ENCODE measurements around the gene GPBP1L1. TPM values are rescaled to one million over a fixed set of nuclear protein-coding genes. Genes with fewer than 3 reads are reported as not detected.

GPBP1L1 gene
- total RNA-seq, 4 donors from 2014 or later: 98.6 to 147 (median 115) TPM

GRCh38 chr1:45629035-45629434, 57.3 kb downstream of the GPBP1L1 start:
- ATAC-seq: no peak
- peak overlapping the region in 2 of 4 donors; percentile 12 to 17 for H3K27ac ChIP-seq
- H3K27me3 ChIP-seq: no peaks in the 10 kb centered on the region
- peaks cover 0 to 89% of the 10 kb centered on the region in 2 donors for H3K36me3 ChIP-seq
- TF ChIP-seq EP300 (IDR thresholded peaks at IDR 0.05): no peak
- no peak for TF ChIP-seq POLR2AphosphoS5 (IDR thresholded peaks at IDR 0.05)
- TF ChIP-seq POLR2A (IDR thresholded peaks at IDR 0.05): no peak
- TF ChIP-seq, protein P1, sequence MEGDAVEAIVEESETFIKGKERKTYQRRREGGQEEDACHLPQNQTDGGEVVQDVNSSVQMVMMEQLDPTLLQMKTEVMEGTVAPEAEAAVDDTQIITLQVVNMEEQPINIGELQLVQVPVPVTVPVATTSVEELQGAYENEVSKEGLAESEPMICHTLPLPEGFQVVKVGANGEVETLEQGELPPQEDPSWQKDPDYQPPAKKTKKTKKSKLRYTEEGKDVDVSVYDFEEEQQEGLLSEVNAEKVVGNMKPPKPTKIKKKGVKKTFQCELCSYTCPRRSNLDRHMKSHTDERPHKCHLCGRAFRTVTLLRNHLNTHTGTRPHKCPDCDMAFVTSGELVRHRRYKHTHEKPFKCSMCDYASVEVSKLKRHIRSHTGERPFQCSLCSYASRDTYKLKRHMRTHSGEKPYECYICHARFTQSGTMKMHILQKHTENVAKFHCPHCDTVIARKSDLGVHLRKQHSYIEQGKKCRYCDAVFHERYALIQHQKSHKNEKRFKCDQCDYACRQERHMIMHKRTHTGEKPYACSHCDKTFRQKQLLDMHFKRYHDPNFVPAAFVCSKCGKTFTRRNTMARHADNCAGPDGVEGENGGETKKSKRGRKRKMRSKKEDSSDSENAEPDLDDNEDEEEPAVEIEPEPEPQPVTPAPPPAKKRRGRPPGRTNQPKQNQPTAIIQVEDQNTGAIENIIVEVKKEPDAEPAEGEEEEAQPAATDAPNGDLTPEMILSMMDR (IDR thresholded peaks at IDR 0.05): no peak
- H3K4me3 ChIP-seq: no peak overlapping the region
- peaks cover 0 to 9% (median 0%) of the 10 kb centered on the region in 3 donors for H3K4me1 ChIP-seq
- no peaks in the 10 kb centered on the region for H3K9me3 ChIP-seq

- peak within 1 kb of the TSS in 3 of 4 donors; percentile 12 to 66 (median 63) for H3K27ac ChIP-seq
- H3K4me1 ChIP-seq: peaks cover 0 to 40% (median 0%) of the 10 kb centered on the region in 3 donors
- peak within 1 kb of the TSS in 1 of 2 donors; percentile 37 for H3K4me3 ChIP-seq
- peaks cover 0 to 62% of the 10 kb centered on the region in 2 donors for H3K36me3 ChIP-seq
- no peaks in the 10 kb centered on the region for H3K27me3 ChIP-seq
- ATAC-seq: no peak
- H3K9me3 ChIP-seq: no peaks in the 10 kb centered on the region
- no peak for TF ChIP-seq POLR2A (IDR thresholded peaks at IDR 0.05)
- WGBS, 2 donors (ENCODE audit: low coverage in 1 of 2): 25 to 32% methylated on average over 4 of the region's 4 CpGs
Measured at GRCh38 chr1:45623972-45624371, 62.4 kb downstream of the GPBP1L1 start, which contains the start of gene CCDC17. Gene CCDC17 (minus strand): TSS chr1:45624054. CDS start chr1:45623909, 145 bp downstream.

DNA sequence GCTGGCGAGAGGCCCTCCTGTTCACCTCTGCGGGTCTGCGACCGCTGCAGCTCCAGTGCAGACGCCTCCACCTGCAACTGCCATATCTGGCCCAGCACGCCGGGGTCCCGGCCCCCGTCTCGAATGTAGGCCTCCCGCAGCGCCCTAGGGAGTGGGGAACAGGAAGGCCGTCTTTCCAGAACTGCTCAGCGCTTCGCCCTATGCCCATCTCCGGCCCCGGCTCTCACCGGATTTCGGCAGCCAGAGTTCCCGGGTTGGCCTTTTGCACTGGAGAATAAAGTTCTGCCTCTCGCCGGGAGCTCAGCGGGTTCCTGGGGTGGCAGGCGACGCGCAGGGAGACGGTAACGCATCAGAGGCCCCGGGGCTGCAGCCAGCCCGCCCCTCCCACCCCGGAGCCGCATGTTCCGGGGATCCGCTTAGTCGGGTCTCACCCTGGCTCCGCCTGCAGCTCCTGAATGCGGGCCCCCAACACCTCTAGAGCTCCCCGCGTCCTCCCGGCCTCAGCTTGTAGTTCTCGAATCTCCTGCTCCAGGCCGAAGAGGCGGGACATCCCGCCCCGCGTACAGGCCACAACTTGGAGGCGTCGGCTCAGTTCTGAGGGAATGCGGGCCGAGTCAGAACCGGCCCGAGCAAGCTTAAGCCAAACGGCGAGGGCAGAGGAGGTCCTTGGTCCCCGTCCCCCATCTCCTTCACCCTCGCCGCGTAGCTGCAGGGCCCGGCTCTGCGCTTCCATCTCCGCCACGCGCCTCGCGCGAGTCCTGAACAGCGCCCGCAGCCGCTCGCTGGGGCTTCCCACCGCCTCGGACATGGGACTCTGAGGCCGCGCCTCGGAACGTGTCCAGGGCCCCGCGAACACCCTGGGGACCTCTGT, 63.6 kb downstream of the GPBP1L1 start:
- Histone ChIP-seq H3K4me1 (peaks cover 0 to 40% (median 0%) of the 10 kb centered on the region in 3 donors), H3K4me3 (peak overlapping the region; percentile 1 to 37), H3K27ac (peak overlapping the region in 3 of 4 donors; percentile 58 to 66 (median 63)), H3K36me3 (peaks cover 0 to 62% of the 10 kb centered on the region in 2 donors), H3K27me3 (no peaks in the 10 kb centered on the region), H3K9me3 (no peaks in the 10 kb centered on the region)
- WGBS, 2 donors (ENCODE audit: low coverage in 1 of 2): no CpG with 5 or more reads among the region's 78 CpGs
- no peak for TF ChIP-seq EP300 (IDR thresholded peaks at IDR 0.05)
- TF ChIP-seq POLR2AphosphoS5 (IDR thresholded peaks at IDR 0.05): no peak
- TF ChIP-seq, protein P1 (IDR thresholded peaks at IDR 0.05): no peak
- TF ChIP-seq POLR2A (IDR thresholded peaks at IDR 0.05): no peak
- peak; percentile 34 for ATAC-seq

DNA sequence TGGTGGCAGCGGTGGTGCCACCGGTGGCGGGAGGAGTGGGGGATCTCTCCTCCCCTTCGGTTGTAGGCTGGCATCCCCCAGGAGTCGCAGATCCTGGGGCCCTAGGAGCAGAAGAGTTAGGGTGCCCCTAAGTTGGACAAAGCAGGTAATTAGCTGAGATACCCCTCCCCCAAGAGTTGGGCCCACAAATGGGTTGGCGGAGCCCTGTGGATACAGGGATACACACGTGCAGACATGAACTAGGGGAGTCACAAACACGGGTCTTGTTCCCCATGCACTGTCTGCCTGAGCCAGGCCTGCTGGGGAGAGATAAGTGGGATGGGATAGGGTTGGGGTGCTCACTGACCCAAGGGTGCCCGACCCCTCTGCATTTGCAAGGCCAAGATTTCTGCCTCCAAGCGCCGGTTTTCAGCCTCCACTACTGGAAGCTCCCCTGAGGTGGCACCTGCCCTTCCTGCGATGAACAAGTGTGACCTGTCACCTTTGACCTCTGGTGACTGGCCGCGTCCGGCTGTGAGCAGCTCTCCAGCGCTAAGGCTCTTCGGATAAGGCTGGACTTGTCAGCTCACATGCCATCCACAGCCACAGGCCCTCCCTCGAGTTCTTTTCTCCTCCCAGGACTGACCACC, 64.3 kb downstream of the GPBP1L1 start:
- TF ChIP-seq EP300 (IDR thresholded peaks at IDR 0.05) (no peak), POLR2AphosphoS5 (IDR thresholded peaks at IDR 0.05) (no peak), POLR2A (IDR thresholded peaks at IDR 0.05) (no peak)
- TF ChIP-seq, protein P1 (IDR thresholded peaks at IDR 0.05): no peak
- no peak for ATAC-seq
- peaks cover 0 to 40% (median 0%) of the 10 kb centered on the region in 3 donors for H3K4me1 ChIP-seq
- no peaks in the 10 kb centered on the region for H3K27me3 ChIP-seq
- H3K4me3 ChIP-seq: peak overlapping the region in 1 of 2 donors; percentile 37
- H3K27ac ChIP-seq: peak overlapping the region in 3 of 4 donors; percentile 58 to 66 (median 63)
- H3K9me3 ChIP-seq: no peaks in the 10 kb centered on the region
- peaks cover 0 to 62% of the 10 kb centered on the region in 2 donors for H3K36me3 ChIP-seq
- 60 to 100% methylated on average over 1 of the region's 18 CpGs for WGBS, 2 donors (ENCODE audit: low coverage in 1 of 2)

- no peaks in the 10 kb centered on the region for H3K27me3 ChIP-seq
- TF ChIP-seq POLR2AphosphoS5 (IDR thresholded peaks at IDR 0.05) (no peak), POLR2A (IDR thresholded peaks at IDR 0.05) (no peak), EP300 (IDR thresholded peaks at IDR 0.05) (no peak)
- TF ChIP-seq, protein P1 (IDR thresholded peaks at IDR 0.05): no peak
- no CpG with 5 or more reads among the region's 3 CpGs for WGBS, 2 donors (ENCODE audit: low coverage in 1 of 2)
- peak overlapping the region in 3 of 4 donors; percentile 58 to 66 (median 63) for H3K27ac ChIP-seq
- H3K4me3 ChIP-seq: no peak overlapping the region
- H3K36me3 ChIP-seq: peaks cover under 1 to 62% of the 10 kb centered on the region in 2 donors
- peaks cover 0 to 40% (median 0%) of the 10 kb centered on the region in 3 donors for H3K4me1 ChIP-seq
- no peaks in the 10 kb centered on the region for H3K9me3 ChIP-seq
- ATAC-seq: peak; percentile 39
Measured at GRCh38 chr1:45621501-45621836, 64.9 kb downstream of the GPBP1L1 start.
